Activated naive CD4-positive, alpha-beta T cell (primary cell): ENCODE results near the gene FRS2.

Source experiments
- DNase-seq, 4 experiments: peaks; one replicate each; lab custom pipeline; 2025; lab: John Stamatoyannopoulos, UW

The FRS2 gene

DNA sequence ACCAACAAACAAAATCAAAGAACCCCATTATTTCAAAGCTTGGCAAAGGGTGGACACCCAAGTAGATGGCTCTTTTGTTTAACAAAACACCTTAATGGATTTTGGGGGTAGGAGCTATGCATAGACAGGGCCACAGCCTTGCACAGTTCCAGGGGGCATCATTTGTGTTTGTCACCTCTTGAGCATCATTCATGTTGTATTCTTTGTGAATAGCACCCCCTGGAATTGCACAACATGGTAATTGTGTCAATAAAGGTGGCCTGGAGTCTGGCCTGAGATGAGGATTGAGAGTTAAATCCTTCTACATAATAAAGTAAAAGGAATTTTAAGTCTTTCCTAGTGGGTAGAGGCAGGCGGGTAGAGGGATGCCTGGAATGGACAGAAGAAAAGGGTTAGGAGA is 3.3 kb upstream of the FRS2 start:
- DNase-seq = no peak

DNA sequence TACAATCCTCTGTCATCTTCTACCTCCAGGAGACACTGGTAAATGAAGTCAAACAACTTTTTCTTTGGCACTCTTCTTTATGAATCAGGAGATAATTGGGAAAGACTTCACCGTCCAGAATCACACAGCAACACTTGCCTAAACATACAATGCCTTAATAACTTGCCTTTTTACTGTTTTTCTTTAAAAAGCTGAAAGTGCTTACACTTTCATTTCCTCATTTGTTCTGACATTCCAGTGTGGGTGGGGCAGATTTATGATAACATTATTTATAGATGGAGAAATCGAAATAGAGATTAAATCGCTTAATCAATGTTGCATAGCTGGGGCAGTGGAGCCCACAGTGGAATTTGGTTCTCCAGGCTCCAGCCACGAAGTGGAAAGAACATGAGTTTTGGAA is 2.8 kb upstream of the FRS2 start:
- no peak for DNase-seq

DNA sequence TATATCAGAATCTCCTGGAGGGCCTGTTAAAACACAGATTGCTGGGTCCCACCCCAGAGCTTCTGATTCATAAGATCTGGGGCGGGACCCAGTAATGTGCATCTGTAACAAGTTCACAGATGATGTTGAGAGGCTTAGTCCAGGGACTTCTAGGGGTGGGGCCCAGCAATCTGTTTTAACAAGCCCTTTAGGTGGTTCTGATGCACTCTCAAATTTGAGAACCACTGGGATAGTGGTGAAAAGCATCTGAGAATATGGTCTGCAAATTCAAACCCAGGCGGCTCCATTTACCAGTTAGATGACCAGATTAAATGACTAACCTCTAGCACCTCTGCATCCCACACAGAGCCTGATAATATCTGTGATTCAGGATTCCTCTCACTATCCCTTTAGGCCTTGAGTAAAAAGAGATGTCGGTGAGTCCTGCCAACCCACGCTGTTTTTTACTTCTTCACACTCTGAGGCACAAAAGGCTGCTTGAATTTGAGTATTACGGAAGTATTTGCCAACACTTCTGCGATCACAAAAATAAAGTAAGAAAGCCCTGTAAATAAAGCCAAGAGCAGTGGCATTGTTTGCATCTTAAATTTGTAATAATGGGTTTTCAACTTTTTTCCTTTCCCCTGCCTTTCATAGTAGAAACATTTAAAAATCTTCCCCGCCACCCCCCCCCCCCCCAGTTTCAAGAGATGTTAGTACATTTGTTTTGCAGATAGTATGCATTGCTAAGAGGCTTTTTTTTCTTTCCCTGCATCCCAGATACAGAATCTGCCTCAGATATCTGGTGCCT is 1.8 kb upstream of the FRS2 start:
- no peak for DNase-seq

DNA sequence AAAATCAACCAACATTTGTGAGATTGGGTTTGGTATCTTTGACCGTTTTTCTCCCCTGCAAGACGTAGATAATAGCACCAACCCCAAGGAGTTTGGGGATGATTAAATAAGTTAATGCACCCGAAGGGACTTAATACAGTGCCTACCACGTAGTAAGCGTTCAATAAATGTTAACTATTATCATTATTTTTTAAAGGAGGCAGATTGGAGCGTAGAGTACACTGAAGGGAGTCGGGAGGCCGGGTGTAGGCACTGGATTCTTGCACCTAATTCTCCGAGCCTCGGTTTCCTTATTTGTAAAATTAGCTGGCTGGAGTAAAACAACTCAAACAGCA is 367 bp upstream of the FRS2 start:
- DNase-seq = no peak

DNA sequence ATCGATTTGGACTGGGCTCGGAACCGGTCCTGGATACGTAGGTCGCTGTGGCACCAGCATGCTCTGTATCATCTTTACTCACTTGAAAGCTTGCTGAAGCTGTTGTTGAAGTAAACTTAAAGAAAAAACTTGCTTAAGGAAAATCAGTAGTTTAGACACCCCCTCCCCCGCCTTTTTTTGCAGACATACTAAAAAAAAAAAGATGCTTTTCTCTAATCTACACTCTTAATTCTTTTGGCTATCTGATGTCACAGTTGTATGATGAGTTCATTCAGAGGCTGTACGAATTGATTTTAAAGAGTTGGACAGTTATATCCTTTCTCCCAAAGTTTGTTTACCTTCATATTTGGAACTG is 865 bp downstream of the FRS2 start:
- DNase-seq = no peak

DNA sequence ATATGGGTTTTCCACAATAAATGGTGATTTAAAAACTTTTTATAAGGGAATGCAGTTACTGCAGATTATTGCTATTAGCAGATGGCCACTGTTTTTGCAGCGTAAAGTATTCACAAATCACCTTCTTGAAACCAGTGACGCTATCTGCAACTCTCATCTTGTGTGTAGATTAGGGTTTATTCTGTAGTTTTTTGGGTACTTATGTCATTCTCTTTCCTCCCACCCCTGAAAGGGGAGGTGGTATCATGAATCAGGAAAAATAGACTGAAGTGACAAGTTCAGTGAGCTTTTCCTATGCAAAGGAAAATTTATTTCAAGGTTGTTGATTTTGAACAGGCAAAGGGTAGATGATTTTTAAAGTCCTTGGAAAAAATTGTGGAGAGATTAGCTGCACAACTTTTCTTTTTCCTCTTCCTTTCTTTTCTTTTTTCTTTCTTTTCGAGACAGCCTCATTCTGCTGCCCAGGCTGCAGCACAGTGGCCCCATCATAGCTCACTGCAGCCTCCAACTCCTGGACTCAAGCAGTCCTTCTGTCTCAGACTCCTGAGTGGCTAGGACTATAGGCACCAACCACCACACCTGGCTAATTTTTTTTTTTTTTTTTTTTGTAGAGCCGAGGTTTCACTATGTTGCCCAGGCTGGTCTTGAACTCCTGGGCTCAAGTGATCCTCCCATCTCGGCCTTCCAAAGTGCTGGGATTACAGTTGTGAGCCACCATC is 1.6 kb downstream of the FRS2 start:
- DNase-seq = no peak

DNA sequence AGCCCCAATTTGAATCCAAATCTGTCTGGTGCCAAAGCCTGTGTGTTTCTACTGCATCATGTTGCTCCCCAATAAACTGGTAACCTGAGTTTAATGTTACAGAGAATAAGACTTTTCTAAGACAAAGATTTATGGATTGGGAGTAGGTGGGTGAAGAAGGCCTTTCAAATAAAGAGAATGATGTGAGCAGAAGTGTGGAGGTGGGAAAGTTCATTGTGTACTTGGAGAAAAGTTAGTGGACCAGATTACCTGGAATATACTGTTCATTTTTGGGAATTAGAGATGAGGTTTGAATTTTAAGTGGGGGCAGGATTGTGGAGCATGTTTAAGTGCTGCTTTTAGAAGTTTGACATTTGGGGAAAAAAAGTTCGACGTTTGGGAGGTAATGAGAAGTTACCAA is 3.1 kb downstream of the FRS2 start:
- DNase-seq = no peak

DNA sequence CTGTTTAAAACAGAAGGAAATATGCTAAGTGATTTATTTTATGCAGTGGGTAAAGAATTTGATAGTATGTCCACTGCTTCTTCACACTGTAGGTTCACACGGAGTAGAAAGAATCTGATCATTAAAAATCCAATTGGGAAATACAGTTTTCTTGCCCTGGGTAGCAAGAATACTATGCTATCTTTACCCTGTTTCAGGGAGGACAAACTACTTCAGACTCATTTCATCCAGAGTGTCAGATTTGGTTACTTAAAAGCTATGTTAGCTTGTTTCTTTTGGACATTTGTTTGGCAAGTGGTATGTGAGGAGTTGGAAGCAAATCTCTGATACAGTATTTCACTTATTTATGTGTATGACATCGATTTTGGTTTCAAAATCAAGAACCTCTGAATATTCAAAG is 4.3 kb downstream of the FRS2 start:
- DNase-seq = no peak

DNA sequence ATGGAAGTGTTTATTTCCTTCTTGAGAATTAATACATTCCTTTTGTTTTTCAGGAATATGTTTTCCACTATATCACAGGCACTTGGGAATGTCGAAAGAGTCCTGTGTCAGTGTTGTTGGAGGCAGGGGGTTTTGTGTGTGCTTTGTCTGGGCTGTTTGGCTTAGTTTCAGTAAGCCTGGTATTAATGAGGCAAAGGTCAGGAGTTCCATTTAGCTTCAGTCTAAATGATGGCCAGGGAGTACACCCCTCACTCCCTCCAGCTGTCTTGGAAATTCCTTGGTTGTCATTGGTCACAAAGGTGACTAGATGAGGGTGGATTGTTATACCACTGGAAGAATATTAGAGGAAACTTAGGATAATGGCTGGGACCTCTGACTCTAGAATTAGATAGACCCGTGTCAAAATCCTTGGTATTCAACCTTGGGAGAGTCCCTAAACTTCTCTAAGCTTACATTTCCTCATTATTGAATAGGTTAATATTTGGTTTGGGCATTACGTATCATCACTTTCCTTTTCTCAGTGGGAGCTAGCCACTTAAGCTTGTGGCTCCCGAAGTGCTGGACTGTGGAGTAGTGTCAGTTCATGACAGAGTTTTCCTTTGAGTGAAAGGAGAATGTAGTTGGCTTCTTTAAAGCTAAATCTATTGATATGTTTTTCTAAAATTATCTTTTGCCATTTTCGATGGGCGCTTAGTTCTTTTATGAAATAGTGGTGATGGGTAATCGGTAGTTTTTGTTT is 5.2 kb downstream of the FRS2 start:
- no peak for DNase-seq

DNA sequence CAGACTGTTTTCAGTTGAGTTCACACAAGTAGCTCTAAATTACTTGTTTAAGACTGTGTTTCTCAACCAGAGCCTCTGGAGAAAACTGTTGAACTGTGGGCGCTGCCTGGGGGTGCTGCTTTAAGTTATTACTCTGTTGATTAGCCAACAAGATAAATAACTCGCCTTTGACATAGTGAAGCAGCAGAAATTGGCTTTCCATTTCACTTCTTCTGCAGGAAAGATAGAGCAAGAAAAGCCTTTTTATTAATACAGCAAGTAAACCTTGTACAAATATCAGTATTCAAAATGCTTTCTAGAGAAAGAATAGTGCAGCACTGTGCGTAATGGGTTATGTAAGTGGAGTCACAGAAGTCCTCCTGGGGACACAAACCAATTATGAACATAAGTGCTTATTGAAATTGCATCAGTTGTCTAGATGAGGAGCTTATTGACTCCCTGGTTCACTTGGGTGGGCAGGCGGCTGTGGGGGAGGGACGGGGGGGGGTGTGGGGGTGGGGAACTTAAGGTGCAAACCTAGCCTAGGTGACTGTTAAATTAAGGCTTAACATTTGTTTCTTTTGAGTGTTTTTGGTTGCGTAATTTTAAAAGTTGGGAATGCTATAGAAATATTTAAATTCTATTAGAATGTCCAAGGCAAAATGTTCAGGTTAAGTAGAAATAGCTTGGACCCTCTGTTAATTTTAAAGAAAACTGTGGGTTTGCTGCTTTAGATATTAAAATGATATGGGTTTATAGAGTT is 6.3 kb downstream of the FRS2 start:
- DNase-seq = no peak

DNA sequence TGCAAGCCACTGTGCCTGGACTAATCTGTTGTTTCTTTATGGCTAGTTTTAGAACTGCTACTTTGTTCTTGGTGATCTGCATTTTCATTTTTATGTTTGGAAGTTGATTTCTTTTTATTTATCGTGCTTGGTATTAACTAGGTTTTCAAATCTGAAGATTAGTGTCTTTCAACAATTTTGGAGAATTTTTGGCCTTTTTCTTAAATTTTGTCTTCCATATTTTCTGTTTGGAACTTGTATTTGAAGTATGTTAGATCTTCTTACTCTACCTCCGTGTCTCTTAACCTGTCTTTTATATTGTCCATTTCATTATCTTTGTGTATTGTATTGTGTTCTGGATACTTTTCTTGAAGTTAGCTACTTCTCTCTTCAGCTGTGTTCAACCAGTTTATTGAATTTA is 9.5 kb downstream of the FRS2 start:
- no peak for DNase-seq

DNA sequence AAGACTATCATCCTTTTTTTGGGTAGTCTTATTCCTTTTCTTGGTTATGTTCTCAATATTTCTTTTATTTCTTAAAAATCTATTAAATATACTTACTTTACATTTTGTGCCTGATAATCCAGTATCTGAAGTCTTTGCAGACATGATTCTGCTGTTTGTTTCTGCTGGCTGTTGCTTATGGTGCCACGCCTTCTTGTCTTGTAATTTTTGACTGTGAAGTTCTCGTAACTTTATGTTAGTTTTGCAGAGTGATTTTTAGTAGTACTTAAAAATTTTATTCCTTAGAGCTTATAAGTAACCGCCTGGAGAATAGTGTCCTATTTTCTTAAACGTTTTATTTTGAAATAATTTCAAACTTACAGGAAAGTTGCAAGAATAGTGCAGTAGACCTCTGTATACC is 10.5 kb downstream of the FRS2 start:
- DNase-seq = no peak

DNA sequence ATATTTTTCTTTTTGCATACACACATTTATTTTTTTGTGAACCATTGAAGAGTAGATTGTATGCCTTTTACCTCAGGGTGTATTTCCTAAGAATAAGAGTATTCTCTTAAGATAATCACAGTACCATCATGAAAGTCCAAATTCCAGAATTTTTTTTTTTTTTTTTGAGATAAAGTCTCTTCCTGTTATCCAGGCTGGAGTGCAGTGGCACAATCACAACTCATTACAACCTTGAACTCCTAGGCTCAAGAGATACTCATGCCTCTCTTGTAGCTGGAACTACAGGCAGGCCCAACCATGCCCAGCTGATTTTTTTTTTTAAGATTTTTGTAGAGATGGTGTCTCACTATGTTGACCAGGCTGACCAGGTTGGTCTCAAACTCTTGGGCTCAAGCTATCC is 10.9 kb downstream of the FRS2 start:
- DNase-seq = no peak

DNA sequence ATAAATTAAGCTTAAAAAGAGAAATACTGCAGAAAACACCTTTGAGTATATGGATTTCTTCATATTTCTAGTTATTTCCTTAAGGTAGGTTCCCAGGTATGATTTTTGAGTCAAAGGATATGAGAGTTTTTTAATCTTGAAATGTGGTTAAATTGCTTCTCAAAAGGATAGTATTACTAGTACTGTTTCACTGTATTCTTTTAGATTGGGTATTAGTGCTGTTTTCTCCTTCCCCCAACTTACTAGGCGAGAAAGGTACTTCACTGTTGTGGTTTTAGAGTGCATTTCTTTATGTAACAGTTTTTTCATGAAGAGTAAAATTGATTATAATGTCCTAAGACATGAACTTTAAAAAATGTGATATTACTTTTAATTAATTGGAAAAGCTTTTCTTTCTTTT is 13.5 kb downstream of the FRS2 start:
- no peak for DNase-seq

DNA sequence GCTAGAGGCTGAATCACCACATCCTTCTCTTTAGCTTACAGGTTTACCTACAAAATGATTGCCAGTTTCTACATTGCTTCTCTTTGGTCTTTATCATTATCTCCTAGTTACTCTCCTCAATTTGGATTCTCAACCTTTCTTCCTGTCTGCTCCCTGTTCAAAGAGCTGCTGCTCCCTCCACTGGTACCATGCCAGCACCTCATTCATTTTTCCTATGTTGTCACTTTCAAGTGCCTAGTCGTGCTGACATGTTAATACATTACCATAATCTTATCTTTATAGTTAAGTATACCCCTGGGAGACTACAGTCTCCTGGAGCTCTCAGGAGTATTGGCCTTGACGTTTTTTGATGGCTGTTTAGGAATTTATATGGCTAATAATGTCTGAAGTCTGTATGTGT is 14.2 kb downstream of the FRS2 start:
- no peak for DNase-seq

DNA sequence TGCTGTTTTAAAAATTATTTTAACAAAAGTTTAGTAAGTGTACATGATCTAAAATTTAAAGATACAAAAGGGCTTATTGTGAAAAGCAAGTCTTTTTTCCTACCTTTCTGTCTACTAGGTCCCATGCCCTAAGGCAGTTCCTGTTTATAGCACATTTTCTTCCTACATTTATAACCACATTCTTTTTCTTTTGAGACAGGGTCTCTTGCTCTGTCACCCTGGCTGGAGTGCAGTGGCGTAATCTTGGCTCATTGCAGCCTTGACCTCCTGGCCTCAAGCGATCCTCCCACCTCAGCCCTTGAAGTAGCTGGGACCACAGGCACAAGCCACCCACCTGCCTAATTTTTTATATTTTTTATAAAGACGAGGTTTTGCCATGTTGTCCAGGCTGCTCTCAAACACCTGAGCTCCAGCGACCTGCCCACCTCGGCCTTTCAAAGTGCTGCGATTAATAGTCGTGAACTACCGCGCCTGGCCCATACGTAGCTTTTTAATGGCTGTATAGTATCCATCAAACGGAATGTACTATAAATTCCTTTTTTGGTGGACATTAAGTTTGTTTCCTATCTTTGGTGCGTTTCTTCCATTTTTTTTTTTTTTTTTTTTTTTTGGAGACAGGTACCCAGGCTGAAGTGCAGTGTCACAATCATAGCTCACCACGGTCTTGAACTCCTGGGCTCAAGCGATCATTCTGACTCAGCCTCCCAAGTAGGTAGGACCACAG is 20.9 kb downstream of the FRS2 start:
- no peak for DNase-seq

DNA sequence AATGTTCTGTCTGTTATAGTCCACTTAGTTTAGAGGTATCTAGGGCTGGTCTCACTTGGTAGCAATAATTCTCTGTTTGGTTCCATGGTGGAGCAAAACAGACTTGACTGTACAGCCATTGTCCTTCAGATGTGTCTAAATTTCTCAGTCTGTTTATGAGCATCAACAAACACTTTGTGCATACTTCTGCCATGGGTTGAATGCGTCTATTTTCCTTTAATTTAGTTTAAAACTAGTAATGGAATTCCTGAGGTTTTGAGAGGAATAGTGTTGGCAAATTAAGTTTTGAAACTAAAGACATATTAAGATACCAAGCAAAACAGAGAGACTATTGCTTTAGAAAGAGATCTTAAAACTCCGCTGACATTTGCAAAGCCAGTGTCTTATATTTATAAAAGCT is 22.6 kb downstream of the FRS2 start:
- DNase-seq = no peak

DNA sequence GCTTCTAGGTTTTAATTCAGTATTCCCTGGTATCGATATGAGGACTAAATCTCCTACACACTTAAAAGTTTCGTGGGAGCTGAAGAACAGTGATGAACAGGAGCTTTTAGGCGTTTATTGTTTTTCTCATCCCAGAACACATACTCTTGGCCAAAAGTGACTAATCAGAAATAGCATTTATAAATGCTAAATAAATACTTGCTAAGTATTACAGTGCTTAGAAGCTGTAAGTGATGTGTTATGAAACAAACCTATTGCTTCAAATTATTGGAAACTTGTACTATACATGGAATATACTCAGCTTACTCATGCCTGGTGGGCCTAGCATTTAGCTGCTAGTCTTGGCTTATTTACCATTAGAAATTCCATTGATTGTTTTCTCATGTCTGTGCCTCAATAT is 24.9 kb downstream of the FRS2 start:
- DNase-seq = no peak

DNA sequence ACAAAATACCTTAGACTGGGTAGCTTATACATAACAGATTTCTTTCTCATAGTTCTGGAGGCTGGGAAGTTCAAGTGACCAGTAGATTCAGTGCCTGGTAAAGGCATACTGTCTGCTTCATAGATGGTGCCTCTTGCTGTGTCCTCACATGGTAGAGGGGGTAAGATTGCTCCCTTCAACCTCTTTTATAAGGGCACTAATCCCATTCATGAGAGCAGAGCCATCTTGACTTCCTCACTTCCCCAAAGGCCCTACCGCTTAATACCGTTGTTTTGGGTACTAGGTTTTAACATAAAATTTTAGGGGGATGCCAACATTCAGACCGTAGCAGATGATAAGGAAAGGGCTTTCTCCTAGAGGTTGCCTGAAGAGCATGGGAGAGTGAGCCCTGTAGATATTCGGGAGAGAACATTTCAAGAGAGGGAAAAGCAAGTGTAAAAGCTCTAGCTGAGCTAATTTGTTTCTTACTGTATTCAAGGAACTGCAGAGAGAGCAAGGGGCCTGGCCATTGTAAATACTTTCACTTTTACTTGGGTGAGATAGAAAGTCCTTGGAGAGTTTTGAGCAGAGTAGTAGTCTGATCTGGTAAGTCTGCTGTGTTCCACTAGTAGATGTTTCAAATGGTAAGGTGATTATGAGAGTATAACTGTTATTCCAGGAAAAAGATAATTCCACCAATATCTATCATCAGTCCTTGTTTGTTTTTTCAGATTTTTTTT is 27.3 kb downstream of the FRS2 start:
- no peak for DNase-seq

DNA sequence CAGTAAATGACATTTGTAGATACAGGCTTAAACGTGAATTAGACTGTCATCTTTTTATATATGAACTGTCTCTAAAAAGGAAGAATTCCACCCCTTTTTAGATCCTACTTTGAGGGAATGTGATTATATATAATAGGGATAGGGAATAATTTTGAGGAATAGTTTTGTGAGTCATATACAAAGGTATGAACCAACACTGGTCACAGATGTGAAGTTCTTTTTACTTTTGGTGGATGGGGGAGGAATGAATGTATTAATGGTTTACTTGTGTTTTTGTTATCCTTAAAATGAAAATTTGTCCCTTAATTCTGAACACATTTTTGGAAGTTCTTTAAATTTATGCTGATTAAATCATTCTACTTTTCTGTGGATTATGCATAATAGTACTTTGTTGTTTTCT is 30.4 kb downstream of the FRS2 start:
- no peak for DNase-seq

DNA sequence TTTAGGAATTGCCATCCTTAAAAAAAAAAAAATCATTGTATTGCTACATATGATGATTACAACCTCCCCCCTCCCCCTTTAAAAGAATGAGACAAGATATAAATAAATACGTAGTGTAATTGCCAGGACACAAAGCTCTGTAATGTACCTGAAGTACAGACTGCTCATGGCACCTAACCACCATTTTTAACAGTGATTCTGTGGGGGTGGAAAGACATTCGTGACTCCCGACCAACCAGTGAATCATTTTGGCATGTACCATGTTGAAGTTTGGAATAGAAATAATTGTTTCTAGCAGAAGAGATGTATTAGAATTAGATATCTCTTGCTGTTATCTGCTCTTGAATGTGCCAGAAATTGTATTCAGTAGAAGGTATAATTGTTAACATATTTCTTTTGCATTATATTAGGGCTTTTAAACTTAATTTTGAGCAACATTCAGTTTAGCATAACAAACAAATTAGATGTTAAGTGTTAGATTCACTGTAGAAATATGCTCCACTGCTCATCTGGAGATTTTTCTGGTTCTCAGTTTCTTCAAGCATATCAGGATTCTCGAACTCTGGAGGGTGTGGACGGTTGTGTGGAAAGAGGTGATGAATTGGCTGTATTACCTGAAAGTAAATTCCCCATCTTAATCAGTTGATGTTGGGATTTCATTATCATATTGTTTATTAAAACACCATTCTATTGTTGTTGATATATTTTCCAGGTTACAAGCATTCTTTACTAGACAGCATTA is 31.1 kb downstream of the FRS2 start:
- no peak for DNase-seq
